Prostate gland (tissue), 2 donors: Measurements from ENCODE around the gene CTIF. TPM values are rescaled to one million over a fixed set of nuclear protein-coding genes. Genes with fewer than 3 reads are reported as not detected.

Experiments used
- DNase-seq: peaks from one replicate; pipeline ENCODE4 v3.0.0-alpha.2; 2019; ENCODE audit warnings: low spot score
- H3K27ac ChIP-seq, 2 donors: fragments of 200-600 bp; sonication (generic); 2 replicates each; pipeline ENCODE4 v1.5.1; 2017 to 2019
- H3K27me3 ChIP-seq: fragments of 200-600 bp; sonication (generic); replicated peaks from 2 replicates; pipeline ENCODE4 v1.5.1; 2019; ENCODE audit not compliant: insufficient read depth
- H3K36me3 ChIP-seq, 2 donors: fragments of 200-600 bp; sonication (generic); 1 replicate in 1 of 2; 2 replicates in 1 of 2; pipeline versions ENCODE4 v1.5.1 to v1.8.1; 2017 to 2019
- H3K4me1 ChIP-seq: fragments of 200-600 bp; sonication (generic); replicated peaks from 2 replicates; pipeline ENCODE4 v1.5.1; 2019
- H3K4me3 ChIP-seq, 2 donors: fragments of 200-600 bp; sonication (generic); 2 replicates each; pipeline ENCODE4 v1.5.1; 2017 to 2019
- H3K9me3 ChIP-seq: fragments of 200-600 bp; sonication (generic); 2 replicates; pipeline ENCODE4 v1.5.1; 2017
- POLR2A ChIP-seq: fragments of 450-650 bp; IDR thresholded peaks from one replicate; pipeline ENCODE4 v1.6.1; 2016; ENCODE audit warnings: antibody characterized with exemption, mild to moderate bottlenecking
- POLR2AphosphoS5 ChIP-seq: sonication (generic); formaldehyde crosslinking; IDR thresholded peaks from one replicate; pipeline ENCODE4 v1.6.1; 2017; ENCODE audit warnings: antibody characterized with exemption
- WGBS: methylation state at CpG from one replicate; pipeline ENCODE4 v1.1.5; 2018; 5-methylcytosine and 5-hydroxymethylcytosine counted together
- intact Hi-C: fragments of 100-400 bp; cut with DNase I; formaldehyde crosslinking; loops from one replicate; pipeline ENCODE4 v1.14.2; 2022
- total RNA-seq, 2 donors: library from RNA; depleted of rRNA; stranded (reverse); fragments of >200 nt; gene quantifications; one replicate each; pipeline ENCODE4 v1.1.0, GENCODE V29; 2016
- TF ChIP-seq, protein P1 (sequence below), 4 experiments: fragments of 200-600 bp in 2 of 4; fragments of 450-650 bp in 2 of 4; sonication (generic) in 2 of 4; IDR thresholded peaks; 1 replicate in 3 of 4; 2 replicates in 1 of 4; pipeline ENCODE4 v1.5.1; 2016 to 2019; ENCODE audit warnings: antibody characterized with exemption in 4 of 4, mild to moderate bottlenecking in 2 of 4, moderate library complexity in 2 of 4

The CTIF gene
- total RNA-seq, 2 donors from 2014 or later, result 8.1 to 57.9 TPM

DNA sequence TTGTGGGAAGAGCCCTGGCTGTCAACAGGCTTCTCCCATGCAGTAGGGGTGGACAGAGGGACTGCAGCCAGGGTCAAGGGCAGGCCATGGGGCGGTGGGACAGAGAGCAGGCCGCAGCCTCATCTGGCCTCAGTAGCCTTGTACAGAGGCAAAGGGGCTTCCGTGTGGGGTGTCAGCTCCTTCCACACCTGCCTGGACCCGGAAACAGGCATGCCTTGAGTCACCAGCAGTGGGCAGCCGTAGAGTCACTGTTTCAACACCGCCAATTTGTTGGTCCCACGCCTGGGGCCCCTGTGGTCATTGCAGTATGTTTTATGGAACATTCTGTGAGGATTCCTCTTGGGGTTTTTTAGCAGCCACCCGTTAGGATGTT, 238.9 kb downstream of the CTIF start:
- Histone ChIP-seq H3K27me3 (no peaks in the 10 kb centered on the region), H3K36me3 (no peaks in the 10 kb centered on the region), H3K27ac (no peak overlapping the region), H3K4me1 (peaks cover 8% of the 10 kb centered on the region), H3K9me3 (no peaks in the 10 kb centered on the region), H3K4me3 (no peak overlapping the region)
- intact Hi-C loops, result loop anchor here (5.0 to 10.0 kb wide), 4 partner anchors 100 to 460 kb away; no protein-coding TSS in a partner anchor
- no peak for DNase-seq
- TF ChIP-seq POLR2AphosphoS5 (no peak), POLR2A (no peak)
- TF ChIP-seq, protein P1, sequence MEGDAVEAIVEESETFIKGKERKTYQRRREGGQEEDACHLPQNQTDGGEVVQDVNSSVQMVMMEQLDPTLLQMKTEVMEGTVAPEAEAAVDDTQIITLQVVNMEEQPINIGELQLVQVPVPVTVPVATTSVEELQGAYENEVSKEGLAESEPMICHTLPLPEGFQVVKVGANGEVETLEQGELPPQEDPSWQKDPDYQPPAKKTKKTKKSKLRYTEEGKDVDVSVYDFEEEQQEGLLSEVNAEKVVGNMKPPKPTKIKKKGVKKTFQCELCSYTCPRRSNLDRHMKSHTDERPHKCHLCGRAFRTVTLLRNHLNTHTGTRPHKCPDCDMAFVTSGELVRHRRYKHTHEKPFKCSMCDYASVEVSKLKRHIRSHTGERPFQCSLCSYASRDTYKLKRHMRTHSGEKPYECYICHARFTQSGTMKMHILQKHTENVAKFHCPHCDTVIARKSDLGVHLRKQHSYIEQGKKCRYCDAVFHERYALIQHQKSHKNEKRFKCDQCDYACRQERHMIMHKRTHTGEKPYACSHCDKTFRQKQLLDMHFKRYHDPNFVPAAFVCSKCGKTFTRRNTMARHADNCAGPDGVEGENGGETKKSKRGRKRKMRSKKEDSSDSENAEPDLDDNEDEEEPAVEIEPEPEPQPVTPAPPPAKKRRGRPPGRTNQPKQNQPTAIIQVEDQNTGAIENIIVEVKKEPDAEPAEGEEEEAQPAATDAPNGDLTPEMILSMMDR (IDR thresholded peaks at IDR 0.05), result no peak
- WGBS, result 77% methylated on average over 8 of the region's 8 CpGs

DNA sequence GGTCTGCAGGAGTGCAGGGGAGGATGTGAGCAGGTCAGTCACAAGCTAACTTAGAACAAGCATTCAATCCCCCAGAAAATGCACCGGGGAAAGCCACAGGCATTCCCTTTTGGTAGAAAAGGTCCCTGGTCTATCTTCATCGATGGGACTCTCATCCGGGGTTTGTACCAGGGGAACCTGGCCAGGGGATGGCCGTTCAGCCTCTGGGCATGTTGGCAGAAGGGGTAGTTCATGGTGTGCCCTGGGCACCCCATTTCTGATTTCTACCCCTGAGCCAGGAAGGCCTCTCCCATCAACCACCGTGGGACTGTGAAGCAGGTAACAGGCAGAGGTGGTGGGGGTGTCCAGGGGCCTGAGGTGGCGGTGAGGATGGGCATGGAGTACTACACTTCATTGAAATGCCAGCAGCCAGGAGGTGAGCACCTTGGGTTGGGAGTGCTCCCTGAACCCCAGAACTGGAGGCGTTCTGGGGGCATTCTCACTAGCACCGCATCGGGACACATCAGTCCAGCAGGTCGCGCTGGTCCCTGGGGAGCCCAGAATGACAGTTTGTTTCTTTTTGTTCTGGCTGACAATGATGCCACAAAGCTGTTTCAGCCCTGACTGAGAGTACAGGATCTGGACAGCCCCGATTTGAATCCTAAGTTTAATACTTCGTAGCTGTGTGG, 239.6 kb downstream of the CTIF start:
- Histone ChIP-seq H3K4me1 (peaks cover 8% of the 10 kb centered on the region), H3K4me3 (no peak overlapping the region), H3K27me3 (no peaks in the 10 kb centered on the region), H3K36me3 (no peaks in the 10 kb centered on the region), H3K9me3 (no peaks in the 10 kb centered on the region), H3K27ac (no peak overlapping the region)
- DNase-seq, result no peak
- 77% methylated on average over 12 of the region's 13 CpGs for WGBS
- intact Hi-C loops, result loop anchor here (5.0 to 10.0 kb wide), 4 partner anchors 101 to 459 kb away; no protein-coding TSS in a partner anchor
- TF ChIP-seq POLR2AphosphoS5 (no peak), POLR2A (no peak)

DNA sequence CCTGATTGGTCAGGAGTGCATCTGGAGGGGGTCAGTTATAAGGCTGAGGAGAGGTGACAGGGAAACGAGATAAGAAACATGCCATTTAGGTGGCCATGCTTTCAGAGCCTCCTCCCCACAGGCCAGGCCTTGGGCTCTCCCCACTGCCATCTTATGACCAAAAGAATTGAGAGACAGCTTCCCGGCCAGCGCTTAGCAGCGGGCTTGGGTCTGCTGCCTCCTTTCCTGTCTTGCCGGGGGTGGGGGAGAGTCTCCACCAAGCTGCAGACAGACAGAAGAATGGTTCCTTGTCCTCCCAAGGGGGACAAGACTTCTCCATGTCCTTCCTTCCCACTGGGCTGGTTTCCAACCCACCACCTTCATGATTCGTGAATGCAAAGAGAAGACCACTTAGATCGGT, 240.6 kb downstream of the CTIF start:
- intact Hi-C loops, result loop anchor here (5.0 to 10.0 kb wide), 4 partner anchors 102 to 458 kb away; no protein-coding TSS in a partner anchor
- Histone ChIP-seq H3K4me3 (no peak overlapping the region), H3K27ac (no peak overlapping the region), H3K36me3 (no peaks in the 10 kb centered on the region), H3K4me1 (peaks cover 8% of the 10 kb centered on the region), H3K27me3 (no peaks in the 10 kb centered on the region), H3K9me3 (no peaks in the 10 kb centered on the region)
- 79% methylated on average over 7 of the region's 7 CpGs for WGBS
- TF ChIP-seq POLR2AphosphoS5 (no peak), POLR2A (no peak)
- TF ChIP-seq, protein P1 (IDR thresholded peaks at IDR 0.05), result no peak
- DNase-seq, result no peak

DNA sequence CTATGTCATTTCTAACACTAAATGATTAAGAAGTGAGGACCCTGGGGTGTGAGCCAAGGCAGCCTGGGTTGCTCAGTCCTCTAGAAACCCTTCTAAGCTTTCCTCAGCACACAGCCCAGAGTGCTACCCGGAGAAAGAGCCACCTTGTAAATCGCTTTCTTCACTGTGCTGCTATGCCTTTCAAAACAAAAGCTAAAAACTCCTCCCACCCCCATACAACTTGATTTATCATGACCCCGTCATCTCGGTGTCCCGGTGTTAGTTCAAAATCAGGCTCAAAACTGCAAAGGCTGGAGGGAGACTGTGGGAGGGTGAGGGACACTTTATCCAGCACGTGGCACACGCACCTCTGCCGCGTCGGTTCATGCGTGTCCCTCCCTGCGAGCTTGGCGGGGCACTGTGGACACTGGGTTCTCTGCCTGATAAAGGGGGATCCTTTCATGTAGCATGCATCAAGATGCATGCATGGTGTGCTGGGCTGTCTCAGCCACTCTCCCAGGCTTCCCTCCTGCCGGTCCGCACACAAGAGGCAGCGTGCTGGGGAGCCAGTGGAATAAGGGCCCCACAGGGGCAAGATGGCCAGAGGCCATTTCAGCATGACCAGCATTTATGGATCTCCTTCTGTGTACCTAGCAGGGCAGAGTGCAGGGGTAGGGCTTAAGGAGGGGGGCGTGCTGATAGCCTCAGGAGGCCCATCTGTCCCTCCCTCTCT, 241.5 kb downstream of the CTIF start:
- WGBS, result 27% methylated on average over 17 of the region's 17 CpGs
- DNase-seq, result no peak
- TF ChIP-seq POLR2AphosphoS5 (no peak), POLR2A (no peak)
- TF ChIP-seq, protein P1 (IDR thresholded peaks at IDR 0.05), result no peak
- Histone ChIP-seq H3K36me3 (no peaks in the 10 kb centered on the region), H3K4me1 (peaks cover 8% of the 10 kb centered on the region), H3K27ac (peak overlapping the region; percentile 62 to 65), H3K4me3 (no peak overlapping the region), H3K9me3 (no peaks in the 10 kb centered on the region), H3K27me3 (no peaks in the 10 kb centered on the region)
- intact Hi-C loops, result loop anchor here (5.0 kb wide), 3 partner anchors 52 to 167 kb away; no protein-coding TSS in a partner anchor

DNA sequence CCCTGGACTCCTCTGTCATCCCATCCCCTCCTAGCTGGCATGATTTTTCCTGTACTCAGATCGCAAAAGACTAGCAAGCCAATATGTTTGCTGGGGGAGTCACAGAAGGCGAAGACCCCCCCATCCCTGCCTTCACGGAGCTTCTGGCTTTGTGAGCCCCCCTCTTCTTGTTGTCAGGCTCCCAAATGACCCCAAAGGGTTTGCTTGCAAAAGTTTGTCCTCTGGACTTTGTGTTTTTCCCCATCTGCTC, 242.0 kb downstream of the CTIF start:
- peaks cover 8% of the 10 kb centered on the region for H3K4me1 ChIP-seq
- peak overlapping the region; percentile 62 to 65 for H3K27ac ChIP-seq
- H3K9me3 ChIP-seq, result no peaks in the 10 kb centered on the region
- no peaks in the 10 kb centered on the region for H3K27me3 ChIP-seq
- no peak for DNase-seq
- H3K4me3 ChIP-seq, result peak overlapping the region in 1 of 2 donors; percentile 3
- TF ChIP-seq POLR2A, result no peak
- TF ChIP-seq, protein P1 (IDR thresholded peaks at IDR 0.05), result no peak
- TF ChIP-seq POLR2AphosphoS5, result no peak
- WGBS, result 26% methylated on average over 3 of the region's 3 CpGs
- intact Hi-C loops, result loop anchor here (5.0 kb wide), 3 partner anchors 51 to 166 kb away; no protein-coding TSS in a partner anchor
- no peaks in the 10 kb centered on the region for H3K36me3 ChIP-seq
